WTC11 (cell line): ENCODE results near the gene RIPK3. TPM values are rescaled to one million over a fixed set of nuclear protein-coding genes. Genes with fewer than 3 reads are reported as not detected.

Source experiments
- ATAC-seq: fragments of 200-7000 bp; cut with Tn5 transposase; 2 replicates; pipeline ENCODE4 v1.10.0; 2021; ENCODE audit warnings: mild to moderate bottlenecking, moderate library complexity
- CTCF ChIA-PET: fragments of 300-600 bp; sonication (Branson Sonifier 250); formaldehyde crosslinking; loops from one replicate; lab custom pipeline; 2021; ENCODE audit warnings: antibody characterized with exemption; lab: Charles Lee
- POLR2A ChIA-PET: fragments of 350-600 bp; sonication (Branson Sonifier 250); formaldehyde crosslinking; loops from one replicate; lab custom pipeline; 2021; ENCODE audit warnings: antibody characterized with exemption; lab: Charles Lee
- DNase-seq: peaks from one replicate; pipeline ENCODE4 v3.0.0; 2021; ENCODE audit warnings: low spot score
- H3K27ac Mint-ChIP-seq: 2 replicates; pipeline ENCODE4 v1.8.0; 2021; ENCODE audit warnings: mixed read lengths
- H3K27me3 Mint-ChIP-seq: 2 replicates; pipeline ENCODE4 v1.8.0; 2021; ENCODE audit warnings: low read depth, mild to moderate bottlenecking, moderate library complexity, mixed read lengths
- H3K36me3 Mint-ChIP-seq: 2 replicates; pipeline ENCODE4 v1.8.0; 2021; ENCODE audit warnings: mixed read lengths
- H3K4me1 Mint-ChIP-seq: 2 replicates; pipeline ENCODE4 v1.8.0; 2022; ENCODE audit warnings: mixed read lengths
- H3K4me3 Mint-ChIP-seq: 2 replicates; pipeline ENCODE4 v1.8.0; 2021; ENCODE audit warnings: mild to moderate bottlenecking, moderate library complexity, mixed read lengths
- H3K9me3 Mint-ChIP-seq: 2 replicates; pipeline ENCODE4 v1.8.0; 2021; ENCODE audit warnings: mixed read lengths
- GRHL2 ChIP-seq: fragments of 250-450 bp; sonication (Bioruptor Pico); IDR thresholded peaks from 2 replicates; pipeline ENCODE4 v1.8.0; 2022; ENCODE audit warnings: mild to moderate bottlenecking, moderate library complexity; ENCODE audit not compliant: insufficient replicate concordance, severe bottlenecking
- MYBL2 ChIP-seq: sonication (generic); formaldehyde crosslinking; IDR thresholded peaks from 2 replicates; pipeline ENCODE4 v1.8.1; 2023; ENCODE audit warnings: mild to moderate bottlenecking, moderate library complexity, missing genetic modification reagents
- NFYB ChIP-seq: sonication (generic); formaldehyde crosslinking; conservative IDR thresholded peaks from 2 replicates; pipeline ENCODE4 v1.8.0; 2022; ENCODE audit warnings: low read depth, missing genetic modification reagents
- SMAD3 ChIP-seq: sonication (generic); formaldehyde crosslinking; IDR thresholded peaks from 2 replicates; pipeline ENCODE4 v1.8.0; 2022; ENCODE audit warnings: missing genetic modification reagents, mild to moderate bottlenecking, borderline replicate concordance
- TCF7 ChIP-seq: sonication (generic); formaldehyde crosslinking; IDR thresholded peaks from 2 replicates; pipeline ENCODE4 v1.8.0; 2022; ENCODE audit warnings: mild to moderate bottlenecking, low read depth, missing genetic modification reagents, moderate library complexity
- ZNF121 ChIP-seq: sonication (generic); formaldehyde crosslinking; IDR thresholded peaks from 2 replicates; pipeline ENCODE4 v1.8.0; 2023; ENCODE audit warnings: missing genetic modification reagents
- ZNF138 ChIP-seq: sonication (generic); formaldehyde crosslinking; conservative IDR thresholded peaks from 2 replicates; pipeline ENCODE4 v1.8.1; 2022; ENCODE audit warnings: mild to moderate bottlenecking, moderate library complexity, missing genetic modification reagents
- total RNA-seq: library from RNA; stranded (reverse); gene quantifications from 3 replicates; pipeline ENCODE4 v1.2.3, GENCODE V29; 2021
- TF ChIP-seq, protein P1 (sequence below): fragments of 250-450 bp; sonication (Bioruptor Pico); IDR thresholded peaks from 2 replicates; pipeline ENCODE4 v1.9.0; 2021; ENCODE audit warnings: moderate library complexity, mild to moderate bottlenecking, inconsistent platforms, borderline replicate concordance
- TF ChIP-seq, protein P2 (sequence below): sonication (generic); formaldehyde crosslinking; IDR thresholded peaks from 2 replicates; pipeline ENCODE4 v1.8.0; 2023; ENCODE audit warnings: mild to moderate bottlenecking, missing genetic modification reagents
- TF ChIP-seq, protein P3 (sequence below): sonication (generic); formaldehyde crosslinking; IDR thresholded peaks from 2 replicates; pipeline ENCODE4 v1.8.0; 2022; ENCODE audit warnings: mild to moderate bottlenecking, missing genetic modification reagents
- TF ChIP-seq, protein P4 (sequence below): fragments of 250-450 bp; sonication (Bioruptor Pico); conservative IDR thresholded peaks from 2 replicates; pipeline ENCODE4 v1.9.0; 2021; ENCODE audit warnings: mild to moderate bottlenecking
- TF ChIP-seq, protein P5 (sequence below): sonication (generic); formaldehyde crosslinking; IDR thresholded peaks from 2 replicates; pipeline ENCODE4 v1.8.1; 2022; ENCODE audit warnings: low read depth, mild to moderate bottlenecking, moderate library complexity, missing genetic modification reagents, borderline replicate concordance

The RIPK3 gene
- total RNA-seq, 1 experiment from 2014 or later = 0.83 TPM

DNA sequence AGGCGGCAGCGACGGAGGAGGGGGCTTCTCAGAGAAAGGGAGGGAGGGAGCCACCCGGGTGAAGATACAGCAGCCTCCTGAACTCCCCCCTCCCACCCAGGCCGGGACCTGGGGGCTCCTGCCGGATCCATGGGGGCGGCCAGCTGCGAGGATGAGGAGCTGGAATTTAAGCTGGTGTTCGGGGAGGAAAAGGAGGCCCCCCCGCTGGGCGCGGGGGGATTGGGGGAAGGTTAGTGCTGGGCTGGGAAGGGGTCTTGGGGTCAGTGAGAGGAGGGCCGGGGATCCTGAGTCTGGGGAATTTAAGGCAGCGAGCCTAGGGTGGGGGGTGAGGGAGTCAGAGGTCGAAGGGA, 28.4 kb upstream of the RIPK3 start (continued):
- TF ChIP-seq ZNF121 (no peak), SMAD3 (CRISPR knock-in tag) (no peak), ZNF138 (CRISPR knock-in tag) (no peak), GRHL2 (no peak), MYBL2 (CRISPR knock-in tag) (no peak)
- TF ChIP-seq, protein P1, sequence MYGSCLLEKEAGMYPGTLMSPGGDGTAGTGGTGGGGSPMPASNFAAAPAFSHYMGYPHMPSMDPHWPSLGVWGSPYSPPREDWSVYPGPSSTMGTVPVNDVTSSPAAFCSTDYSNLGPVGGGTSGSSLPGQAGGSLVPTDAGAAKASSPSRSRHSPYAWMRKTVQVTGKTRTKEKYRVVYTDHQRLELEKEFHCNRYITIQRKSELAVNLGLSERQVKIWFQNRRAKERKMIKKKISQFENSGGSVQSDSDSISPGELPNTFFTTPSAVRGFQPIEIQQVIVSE = no peak
- TF ChIP-seq, protein P2, sequence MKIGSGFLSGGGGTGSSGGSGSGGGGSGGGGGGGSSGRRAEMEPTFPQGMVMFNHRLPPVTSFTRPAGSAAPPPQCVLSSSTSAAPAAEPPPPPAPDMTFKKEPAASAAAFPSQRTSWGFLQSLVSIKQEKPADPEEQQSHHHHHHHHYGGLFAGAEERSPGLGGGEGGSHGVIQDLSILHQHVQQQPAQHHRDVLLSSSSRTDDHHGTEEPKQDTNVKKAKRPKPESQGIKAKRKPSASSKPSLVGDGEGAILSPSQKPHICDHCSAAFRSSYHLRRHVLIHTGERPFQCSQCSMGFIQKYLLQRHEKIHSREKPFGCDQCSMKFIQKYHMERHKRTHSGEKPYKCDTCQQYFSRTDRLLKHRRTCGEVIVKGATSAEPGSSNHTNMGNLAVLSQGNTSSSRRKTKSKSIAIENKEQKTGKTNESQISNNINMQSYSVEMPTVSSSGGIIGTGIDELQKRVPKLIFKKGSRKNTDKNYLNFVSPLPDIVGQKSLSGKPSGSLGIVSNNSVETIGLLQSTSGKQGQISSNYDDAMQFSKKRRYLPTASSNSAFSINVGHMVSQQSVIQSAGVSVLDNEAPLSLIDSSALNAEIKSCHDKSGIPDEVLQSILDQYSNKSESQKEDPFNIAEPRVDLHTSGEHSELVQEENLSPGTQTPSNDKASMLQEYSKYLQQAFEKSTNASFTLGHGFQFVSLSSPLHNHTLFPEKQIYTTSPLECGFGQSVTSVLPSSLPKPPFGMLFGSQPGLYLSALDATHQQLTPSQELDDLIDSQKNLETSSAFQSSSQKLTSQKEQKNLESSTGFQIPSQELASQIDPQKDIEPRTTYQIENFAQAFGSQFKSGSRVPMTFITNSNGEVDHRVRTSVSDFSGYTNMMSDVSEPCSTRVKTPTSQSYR = no peak
- TF ChIP-seq, protein P3, sequence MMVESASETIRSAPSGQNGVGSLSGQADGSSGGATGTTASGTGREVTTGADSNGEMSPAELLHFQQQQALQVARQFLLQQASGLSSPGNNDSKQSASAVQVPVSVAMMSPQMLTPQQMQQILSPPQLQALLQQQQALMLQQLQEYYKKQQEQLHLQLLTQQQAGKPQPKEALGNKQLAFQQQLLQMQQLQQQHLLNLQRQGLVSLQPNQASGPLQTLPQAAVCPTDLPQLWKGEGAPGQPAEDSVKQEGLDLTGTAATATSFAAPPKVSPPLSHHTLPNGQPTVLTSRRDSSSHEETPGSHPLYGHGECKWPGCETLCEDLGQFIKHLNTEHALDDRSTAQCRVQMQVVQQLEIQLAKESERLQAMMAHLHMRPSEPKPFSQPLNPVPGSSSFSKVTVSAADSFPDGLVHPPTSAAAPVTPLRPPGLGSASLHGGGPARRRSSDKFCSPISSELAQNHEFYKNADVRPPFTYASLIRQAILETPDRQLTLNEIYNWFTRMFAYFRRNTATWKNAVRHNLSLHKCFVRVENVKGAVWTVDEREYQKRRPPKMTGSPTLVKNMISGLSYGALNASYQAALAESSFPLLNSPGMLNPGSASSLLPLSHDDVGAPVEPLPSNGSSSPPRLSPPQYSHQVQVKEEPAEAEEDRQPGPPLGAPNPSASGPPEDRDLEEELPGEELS (CRISPR knock-in tag) = no peak
- TF ChIP-seq, protein P4, sequence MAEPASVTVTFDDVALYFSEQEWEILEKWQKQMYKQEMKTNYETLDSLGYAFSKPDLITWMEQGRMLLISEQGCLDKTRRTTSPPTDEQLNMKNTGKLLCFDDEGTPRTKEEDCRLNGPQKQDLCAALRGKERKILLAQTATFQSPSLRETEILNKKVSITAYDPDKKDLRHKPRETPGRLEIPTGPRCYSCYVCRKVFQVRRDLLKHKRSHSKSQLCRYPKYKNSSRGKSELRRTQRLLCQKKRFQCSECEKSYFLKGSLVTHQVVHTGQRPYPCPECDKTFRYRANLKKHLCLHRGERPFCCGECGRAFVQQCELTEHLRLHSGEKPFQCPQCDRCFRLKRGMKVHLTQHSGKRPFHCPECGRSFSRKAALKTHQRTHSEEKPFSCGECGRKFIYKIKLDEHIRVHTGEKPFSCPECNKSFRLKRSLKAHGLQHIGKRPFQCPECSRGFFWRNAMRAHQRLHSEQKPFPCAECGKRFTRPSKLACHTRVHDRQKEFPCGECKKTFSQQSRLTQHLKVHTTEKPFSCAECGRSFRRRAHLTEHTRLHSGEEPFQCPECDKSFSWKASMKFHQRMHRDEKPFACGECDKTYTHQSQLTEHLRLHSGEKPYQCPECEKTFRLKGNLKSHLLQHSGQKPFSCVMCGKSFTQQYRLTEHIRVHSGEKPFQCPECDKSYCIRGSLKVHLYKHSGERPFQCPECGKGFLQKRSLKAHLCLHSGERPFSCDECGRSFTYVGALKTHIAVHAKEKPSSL = no peak
- TF ChIP-seq, protein P5, sequence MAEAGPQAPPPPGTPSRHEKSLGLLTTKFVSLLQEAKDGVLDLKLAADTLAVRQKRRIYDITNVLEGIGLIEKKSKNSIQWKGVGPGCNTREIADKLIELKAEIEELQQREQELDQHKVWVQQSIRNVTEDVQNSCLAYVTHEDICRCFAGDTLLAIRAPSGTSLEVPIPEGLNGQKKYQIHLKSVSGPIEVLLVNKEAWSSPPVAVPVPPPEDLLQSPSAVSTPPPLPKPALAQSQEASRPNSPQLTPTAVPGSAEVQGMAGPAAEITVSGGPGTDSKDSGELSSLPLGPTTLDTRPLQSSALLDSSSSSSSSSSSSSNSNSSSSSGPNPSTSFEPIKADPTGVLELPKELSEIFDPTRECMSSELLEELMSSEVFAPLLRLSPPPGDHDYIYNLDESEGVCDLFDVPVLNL (CRISPR knock-in tag) = no peak

DNA sequence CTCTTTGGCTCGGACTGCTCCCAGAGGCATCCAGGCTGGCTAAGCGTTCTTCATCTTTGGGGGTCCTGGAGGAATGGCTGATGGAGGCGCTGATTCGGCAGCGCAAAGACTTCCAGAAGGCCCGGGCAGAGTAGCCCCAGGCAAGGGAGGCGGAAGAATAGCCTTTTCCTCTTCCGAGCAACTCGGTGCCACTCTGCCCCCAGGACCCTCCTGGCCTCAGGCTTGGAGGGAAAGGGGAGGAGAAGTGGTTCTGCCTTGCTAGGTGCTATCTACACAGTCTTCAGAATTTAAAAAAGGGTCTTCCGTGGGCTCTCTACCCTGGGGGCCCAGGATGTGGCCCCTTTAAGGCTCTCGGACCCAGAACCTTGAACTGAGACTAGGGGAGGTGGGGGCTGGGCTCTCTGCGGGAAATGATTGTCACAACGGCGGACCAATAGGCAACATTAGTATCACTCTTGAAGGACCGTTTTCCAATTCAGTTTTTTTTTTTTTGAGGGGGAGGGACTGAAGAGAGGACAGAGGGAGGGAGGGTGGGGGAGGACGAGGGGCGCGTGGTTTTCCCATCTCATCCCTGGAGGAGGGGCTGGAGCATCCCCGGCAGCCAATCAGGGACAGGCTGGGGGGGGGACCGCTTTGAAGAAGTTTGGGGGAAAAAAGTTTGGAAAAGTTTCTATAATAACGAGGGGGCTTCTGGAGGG, 27.9 kb upstream of the RIPK3 start, which contains the start of gene NFATC4:
NFATC4 (plus strand) TSS at position 671 of the 698 bp plus-strand sequence. CDS start 157 bp downstream, outside the sequence.
- H3K4me3 Mint-ChIP-seq = peak within 1 kb of the TSS; percentile 90
- peak; percentile 83 for DNase-seq
- H3K4me1 Mint-ChIP-seq = peaks cover 15% of the 10 kb centered on the region
- peak within 1 kb of the TSS; percentile 96 for H3K27ac Mint-ChIP-seq
- peak; percentile 80 for TF ChIP-seq NFYB
- TF ChIP-seq TCF7 (CRISPR knock-in tag) = no peak
- no peaks in the 10 kb centered on the region for H3K36me3 Mint-ChIP-seq
- peaks cover 10% of the 10 kb centered on the region for H3K27me3 Mint-ChIP-seq
- ATAC-seq = peak; percentile 35
- no peaks in the 10 kb centered on the region for H3K9me3 Mint-ChIP-seq
- POLR2A ChIA-PET = interaction anchor here (0.6 to 1.4 kb wide), 4 partner anchors 12 to 96 kb away, joined by 3 to 8 read pairs (median 6); partner anchors contain the start of gene RABGGTA
- CTCF ChIA-PET = interaction anchor here (0.9 to 1.4 kb wide), 5 partner anchors 34 to 252 kb away, joined by 3 to 24 read pairs (median 3); partner anchors contain the start of gene KHNYN
